ENCODE results near the gene TNK2. TPM values are rescaled to one million over a fixed set of nuclear protein-coding genes. Genes with fewer than 3 reads are reported as not detected.
"Not testable (repeated sequence)": the region's sequence is repeated elsewhere in the genome, so short reads cannot be mapped to it uniquely, and the experiment has no call there.

TNK2 gene
- polyA plus RNA-seq, 1 donor (not counting 4 experiments of a cell fraction or from before 2014, with no cell fraction given), result 15.8 TPM

DNA sequence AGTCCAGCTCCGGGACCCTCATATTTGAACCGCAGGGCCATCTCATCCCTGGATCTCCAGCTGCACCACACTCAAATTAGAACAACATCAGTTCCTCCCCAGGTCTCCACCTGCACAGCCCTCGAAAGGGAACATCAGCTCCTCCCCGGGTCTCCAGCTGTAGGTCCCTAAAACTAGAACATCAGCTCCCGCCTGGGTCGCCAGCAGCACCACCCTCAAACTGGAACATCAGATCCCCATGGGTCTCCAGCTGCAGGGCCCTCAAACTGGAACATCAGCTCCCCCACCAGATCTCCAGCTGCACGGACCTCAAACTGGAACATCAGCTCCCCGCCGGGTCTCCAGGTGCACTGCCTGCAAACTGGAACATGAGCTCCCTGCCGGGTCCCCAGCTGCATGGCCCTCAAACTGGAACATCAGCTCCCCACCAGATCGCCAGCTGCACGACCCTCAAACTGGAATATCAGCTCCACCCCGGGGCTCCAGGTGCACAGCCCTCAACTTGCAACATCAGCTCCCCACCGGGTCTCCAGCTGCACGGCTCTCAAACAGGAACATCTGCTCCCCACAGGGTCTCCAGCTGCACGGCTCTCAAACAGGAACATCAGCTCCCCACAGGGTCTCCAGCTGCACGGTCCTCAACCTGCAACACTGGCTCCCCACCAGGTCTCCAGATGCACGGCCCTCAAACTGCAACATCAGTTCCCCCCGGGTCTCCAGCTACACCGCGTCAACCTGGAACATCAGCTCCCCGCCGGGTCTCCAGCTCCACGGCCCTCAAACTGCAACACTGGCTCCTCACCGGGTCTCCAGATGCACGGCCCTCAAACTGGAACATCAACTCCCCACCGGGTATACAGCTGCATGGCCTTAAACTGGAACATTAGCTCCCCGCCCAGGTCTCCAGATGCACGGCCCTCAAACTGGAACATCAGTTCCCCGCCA lies 31.4 kb upstream of the TNK2 start:
- H3K9ac ChIP-seq (ENCODE audit: control insufficient read depth, extremely low read depth, insufficient read depth, low read length); H3K9me3 ChIP-seq (ENCODE audit: control insufficient read depth, low read depth, low read length); H3K4me2 ChIP-seq (ENCODE audit: control insufficient read depth, extremely low read depth, insufficient read depth, low read depth, low read length); H2AFZ ChIP-seq (ENCODE audit: control insufficient read depth, low read length); H3K27ac ChIP-seq (ENCODE audit: control insufficient read depth, insufficient read depth, low read length); H3K4me1 ChIP-seq (ENCODE audit: control insufficient read depth, extremely low read depth, insufficient read depth, low read length); H3K4me3 ChIP-seq (ENCODE audit: control insufficient read depth in 2 of 3, extremely low read depth in 1 of 3, insufficient read depth in 2 of 3, low read depth in 1 of 3, low read length in 3 of 3); dilution Hi-C loops (cut with MboI; ENCODE audit: extremely low pct_ligation_motif_present, low sequenced_read_pairs); H3K36me3 ChIP-seq (ENCODE audit: control insufficient read depth in 2 of 2, extremely low read depth in 1 of 2, insufficient read depth in 2 of 2, low read length in 2 of 2); H4K20me1 ChIP-seq (ENCODE audit: control insufficient read depth, extremely low read depth, insufficient read depth, low read length); DNase-seq (ENCODE audit: low read depth, low spot score); H3K9me1 ChIP-seq (ENCODE audit: control insufficient read depth, extremely low read depth, insufficient read depth, low read length); H3K27me3 ChIP-seq (ENCODE audit: control insufficient read depth, extremely low read depth, insufficient read depth, low read length); H3K79me2 ChIP-seq (ENCODE audit: control insufficient read depth, insufficient read depth, low read length); FAIRE-seq: not testable (repeated sequence)

DNA sequence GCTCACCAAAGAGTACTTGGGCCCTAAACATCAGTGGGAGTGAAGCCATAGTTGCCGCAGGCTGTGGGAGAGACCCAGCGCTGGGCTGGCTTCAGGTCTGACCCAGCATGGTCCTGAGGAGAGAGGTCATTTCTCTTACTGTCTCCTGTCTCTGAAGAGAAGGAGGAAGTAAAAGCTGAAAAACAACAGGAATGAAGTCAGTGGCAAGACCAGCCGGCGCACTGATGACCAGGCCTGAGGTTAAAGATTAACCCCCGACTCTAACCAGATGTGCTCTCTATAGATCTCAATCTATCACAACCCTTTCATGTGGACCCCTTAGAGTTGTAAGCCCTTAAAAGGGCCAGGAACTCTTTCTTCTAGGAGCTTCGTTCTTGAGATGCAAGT lies 24.7 kb upstream of the TNK2 start:
- H3K9me1 ChIP-seq (ENCODE audit: control insufficient read depth, extremely low read depth, insufficient read depth, low read length); H4K20me1 ChIP-seq (ENCODE audit: control insufficient read depth, extremely low read depth, insufficient read depth, low read length); H3K27ac ChIP-seq (ENCODE audit: control insufficient read depth, insufficient read depth, low read length); H3K27me3 ChIP-seq (ENCODE audit: control insufficient read depth, extremely low read depth, insufficient read depth, low read length); FAIRE-seq; H3K4me2 ChIP-seq (ENCODE audit: control insufficient read depth, extremely low read depth, insufficient read depth, low read depth, low read length); H3K4me1 ChIP-seq (ENCODE audit: control insufficient read depth, extremely low read depth, insufficient read depth, low read length); H3K9ac ChIP-seq (ENCODE audit: control insufficient read depth, extremely low read depth, insufficient read depth, low read length); H3K9me3 ChIP-seq (ENCODE audit: control insufficient read depth, low read depth, low read length); H2AFZ ChIP-seq (ENCODE audit: control insufficient read depth, low read length); DNase-seq (ENCODE audit: low read depth, low spot score); H3K79me2 ChIP-seq (ENCODE audit: control insufficient read depth, insufficient read depth, low read length); H3K4me3 ChIP-seq (ENCODE audit: control insufficient read depth in 2 of 3, extremely low read depth in 1 of 3, insufficient read depth in 2 of 3, low read depth in 1 of 3, low read length in 3 of 3); dilution Hi-C loops (cut with MboI; ENCODE audit: extremely low pct_ligation_motif_present, low sequenced_read_pairs); H3K36me3 ChIP-seq (ENCODE audit: control insufficient read depth in 2 of 2, extremely low read depth in 1 of 2, insufficient read depth in 2 of 2, low read length in 2 of 2): not testable (repeated sequence)

DNA sequence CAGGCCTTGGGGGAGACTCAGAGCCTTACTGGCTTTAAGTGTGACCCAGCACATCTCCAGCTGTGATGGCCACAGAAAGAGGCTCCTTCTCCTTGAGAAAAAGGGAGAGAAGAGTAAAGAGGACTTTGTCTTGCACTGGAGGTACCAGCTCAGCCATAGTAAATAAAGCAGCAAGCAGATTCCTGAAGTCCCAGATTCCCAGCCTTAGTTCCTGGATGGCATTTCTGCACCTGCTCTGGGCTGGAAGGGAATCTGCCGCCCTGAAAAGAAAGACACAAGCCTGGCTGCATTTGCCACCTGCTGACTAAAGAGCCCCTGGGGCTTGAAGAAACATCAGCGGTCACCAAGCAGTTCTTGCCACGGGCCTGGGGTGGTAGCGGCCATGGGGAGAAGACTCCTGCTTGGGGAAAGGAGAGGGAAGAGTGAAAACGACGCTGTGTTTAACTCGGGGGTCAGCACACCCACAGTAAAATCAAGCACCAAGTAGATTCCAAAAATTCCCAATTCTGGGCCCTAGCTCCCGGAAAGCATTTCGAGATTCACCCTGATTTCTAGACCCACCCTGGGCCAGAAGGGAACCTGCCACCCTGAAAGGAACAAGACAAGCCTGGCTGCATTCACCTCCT lies 24.2 kb upstream of the TNK2 start:
- no peak for FAIRE-seq
- H3K9me3 ChIP-seq (ENCODE audit: control insufficient read depth, low read depth, low read length), result no peaks in the 10 kb centered on the region
- H3K4me3 ChIP-seq (ENCODE audit: control insufficient read depth in 2 of 3, extremely low read depth in 1 of 3, insufficient read depth in 2 of 3, low read depth in 1 of 3, low read length in 3 of 3), result no peak overlapping the region
- H3K4me2 ChIP-seq (ENCODE audit: control insufficient read depth, extremely low read depth, insufficient read depth, low read depth, low read length), result no peak overlapping the region
- no peaks in the 10 kb centered on the region for H3K27me3 ChIP-seq (ENCODE audit: control insufficient read depth, extremely low read depth, insufficient read depth, low read length)
- H3K9me1 ChIP-seq (ENCODE audit: control insufficient read depth, extremely low read depth, insufficient read depth, low read length), result no peaks in the 10 kb centered on the region
- H3K36me3 ChIP-seq (ENCODE audit: control insufficient read depth in 2 of 2, extremely low read depth in 1 of 2, insufficient read depth in 2 of 2, low read length in 2 of 2), result no peaks in the 10 kb centered on the region
- no peaks in the 10 kb centered on the region for H4K20me1 ChIP-seq (ENCODE audit: control insufficient read depth, extremely low read depth, insufficient read depth, low read length)
- no peaks in the 10 kb centered on the region for H3K79me2 ChIP-seq (ENCODE audit: control insufficient read depth, insufficient read depth, low read length)
- no peak for TF ChIP-seq EZH2 (IDR thresholded peaks at IDR 0.05; ENCODE audit: low read length)
- TF ChIP-seq, protein P1, sequence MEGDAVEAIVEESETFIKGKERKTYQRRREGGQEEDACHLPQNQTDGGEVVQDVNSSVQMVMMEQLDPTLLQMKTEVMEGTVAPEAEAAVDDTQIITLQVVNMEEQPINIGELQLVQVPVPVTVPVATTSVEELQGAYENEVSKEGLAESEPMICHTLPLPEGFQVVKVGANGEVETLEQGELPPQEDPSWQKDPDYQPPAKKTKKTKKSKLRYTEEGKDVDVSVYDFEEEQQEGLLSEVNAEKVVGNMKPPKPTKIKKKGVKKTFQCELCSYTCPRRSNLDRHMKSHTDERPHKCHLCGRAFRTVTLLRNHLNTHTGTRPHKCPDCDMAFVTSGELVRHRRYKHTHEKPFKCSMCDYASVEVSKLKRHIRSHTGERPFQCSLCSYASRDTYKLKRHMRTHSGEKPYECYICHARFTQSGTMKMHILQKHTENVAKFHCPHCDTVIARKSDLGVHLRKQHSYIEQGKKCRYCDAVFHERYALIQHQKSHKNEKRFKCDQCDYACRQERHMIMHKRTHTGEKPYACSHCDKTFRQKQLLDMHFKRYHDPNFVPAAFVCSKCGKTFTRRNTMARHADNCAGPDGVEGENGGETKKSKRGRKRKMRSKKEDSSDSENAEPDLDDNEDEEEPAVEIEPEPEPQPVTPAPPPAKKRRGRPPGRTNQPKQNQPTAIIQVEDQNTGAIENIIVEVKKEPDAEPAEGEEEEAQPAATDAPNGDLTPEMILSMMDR (optimal IDR thresholded peaks at IDR 0.05 in 1 of 3, IDR thresholded peaks at IDR 0.05 in 1 of 3, conservative IDR thresholded peaks at IDR 0.05 in 1 of 3; ENCODE audit: extremely low read depth in 1 of 3, insufficient read depth in 2 of 3, low read length in 3 of 3), result no peak
- dilution Hi-C loops (cut with MboI; ENCODE audit: extremely low pct_ligation_motif_present, low sequenced_read_pairs), result no loop called here
- H3K4me1 ChIP-seq (ENCODE audit: control insufficient read depth, extremely low read depth, insufficient read depth, low read length), result no peaks in the 10 kb centered on the region
- H2AFZ ChIP-seq (ENCODE audit: control insufficient read depth, low read length), result no peak overlapping the region
- no peak overlapping the region for H3K27ac ChIP-seq (ENCODE audit: control insufficient read depth, insufficient read depth, low read length)
- no peak overlapping the region for H3K9ac ChIP-seq (ENCODE audit: control insufficient read depth, extremely low read depth, insufficient read depth, low read length)
- DNase-seq (ENCODE audit: low read depth, low spot score), result no peak

Data from keratinocyte (primary cell).